ENCODE data around the gene NEMP1. TPM values are rescaled to one million over a fixed set of nuclear protein-coding genes. Genes with fewer than 3 reads are reported as not detected.

The NEMP1 gene
- total RNA-seq, 6 experiments from 2014 or later, result 3.8 to 6.2 (median 4.8) TPM

- DNase-seq (no peak), ATAC-seq (no peak)
- Histone ChIP-seq H3K4me3 (no peak overlapping the region), H3K4me1 (peaks cover 0 to 31% (median 18%) of the 10 kb centered on the region in 4 donors), H3K9me3 (no peaks in the 10 kb centered on the region), H3K27ac (peak overlapping the region in 2 of 3 donors; percentile 90 to 91), H3K36me3 (peaks cover 0 to 57% (median 21%) of the 10 kb centered on the region in 4 donors), H3K27me3 (no peaks in the 10 kb centered on the region)
- 86% methylated on average over 6 of the region's 7 CpGs for WGBS (ENCODE audit: insufficient coverage, low coverage, low lambda C conversion rate, missing lambda C conversion rate)
- intact Hi-C loops (cut with DNase I), result no loop called here
- no peak for TF ChIP-seq POLR2A (IDR thresholded peaks at IDR 0.05)
- no peak for TF ChIP-seq CTCF (IDR thresholded peaks at IDR 0.05)
These were observed 25.3 kb upstream of the NEMP1 start for GRCh38 chr12:57103856-57104255.

GRCh38 chr12:57101892-57102695 is 23.5 kb upstream of the NEMP1 start:
- intact Hi-C loops (cut with DNase I), result no loop called here
- peak; percentile 74 to 89 (median 86) for DNase-seq
- TF ChIP-seq POLR2A (IDR thresholded peaks at IDR 0.05) (peak; percentile 34), CTCF (IDR thresholded peaks at IDR 0.05) (no peak)
- Histone ChIP-seq H3K9me3 (no peaks in the 10 kb centered on the region), H3K27me3 (no peaks in the 10 kb centered on the region), H3K36me3 (peaks cover 0 to 72% (median 26%) of the 10 kb centered on the region in 4 donors), H3K27ac (peak overlapping the region; percentile 62 to 91 (median 90)), H3K4me1 (peaks cover 0 to 29% (median 14%) of the 10 kb centered on the region in 4 donors), H3K4me3 (peak overlapping the region in 1 of 3 donors; percentile 26)
- peak; percentile 82 to 89 (median 86) for ATAC-seq
- WGBS (ENCODE audit: insufficient coverage, low coverage, low lambda C conversion rate, missing lambda C conversion rate), result 27% methylated on average over 7 of the region's 15 CpGs

DNA sequence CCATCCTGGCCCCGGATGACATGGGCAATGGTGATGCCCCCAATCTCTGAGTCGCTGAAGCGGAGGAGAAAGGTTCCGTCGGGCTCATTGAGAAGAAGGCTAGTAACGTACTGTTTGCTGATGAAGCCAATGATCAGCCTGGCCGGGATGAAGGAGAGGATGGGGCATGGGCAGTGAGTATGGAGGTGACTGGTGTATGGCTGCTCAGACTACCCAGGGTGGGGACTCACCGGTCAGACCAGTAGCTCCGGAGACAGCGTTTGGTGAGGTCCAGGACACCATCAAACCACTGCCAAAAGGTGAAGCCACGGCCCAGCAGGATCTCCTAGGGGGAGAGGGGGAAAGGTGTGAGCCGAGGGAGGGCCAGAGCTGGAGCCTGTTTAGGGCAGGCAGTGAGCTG is 21.2 kb upstream of the NEMP1 start:
- H3K4me1 ChIP-seq, result peaks cover 0 to 29% (median 14%) of the 10 kb centered on the region in 4 donors
- 86% methylated on average over 9 of the region's 12 CpGs for WGBS (ENCODE audit: insufficient coverage, low coverage, low lambda C conversion rate, missing lambda C conversion rate)
- intact Hi-C loops (cut with DNase I), result no loop called here
- H3K27me3 ChIP-seq, result no peaks in the 10 kb centered on the region
- H3K9me3 ChIP-seq, result no peaks in the 10 kb centered on the region
- no peak overlapping the region for H3K4me3 ChIP-seq
- TF ChIP-seq CTCF (IDR thresholded peaks at IDR 0.05) (no peak), POLR2A (IDR thresholded peaks at IDR 0.05) (no peak)
- peaks cover 0 to 72% (median 22%) of the 10 kb centered on the region in 4 donors for H3K36me3 ChIP-seq
- ATAC-seq (no peak), DNase-seq (no peak)
- H3K27ac ChIP-seq, result peak overlapping the region in 1 of 3 donors; percentile 13

- Histone ChIP-seq H3K4me3 (no peak overlapping the region), H3K27me3 (no peaks in the 10 kb centered on the region), H3K27ac (no peak overlapping the region), H3K4me1 (peaks cover 0 to 29% (median 14%) of the 10 kb centered on the region in 4 donors), H3K36me3 (peaks cover 0 to 72% (median 18%) of the 10 kb centered on the region in 4 donors), H3K9me3 (no peaks in the 10 kb centered on the region)
- WGBS (ENCODE audit: insufficient coverage, low coverage, low lambda C conversion rate, missing lambda C conversion rate), result 57% methylated on average over 7 of the region's 11 CpGs
- no peak for ATAC-seq
- no peak for DNase-seq
- TF ChIP-seq POLR2A (IDR thresholded peaks at IDR 0.05) (no peak), CTCF (IDR thresholded peaks at IDR 0.05) (no peak)
- intact Hi-C loops (cut with DNase I), result no loop called here
These were observed 20.6 kb upstream of the NEMP1 start for GRCh38 chr12:57099047-57099714.

Measured in right lobe of liver (tissue), 6 donors.